Heart left ventricle (tissue), 13 donors: ENCODE data around the gene PPP1R14C.

Experiments
- CTCF ChIP-seq, 12 donors: fragments of 200-600 bp; sonication (generic) in 4 of 12; IDR thresholded peaks; one replicate each; pipeline versions ENCODE4 v1.5.0 to v1.8.0; 2018 to 2022; ENCODE audit warnings: antibody characterized with exemption in 12 of 12, mild to moderate bottlenecking in 5 of 12
- POLR2A ChIP-seq, 2 donors: fragments of 450-650 bp; IDR thresholded peaks; one replicate each; pipeline ENCODE4 v1.6.1; 2017; ENCODE audit warnings: antibody characterized with exemption in 2 of 2, mild to moderate bottlenecking in 2 of 2, moderate library complexity in 2 of 2
- donor health status: ischemic (EF 13 %, LVEDD 7.1; RV severe dilation, severe dysfunction).
- donor health status: DM: no; HTN: yes; CAD: no.
- donor health status: DM: no; HTN: no; CAD: no.
- donor health status: ischemic (EF 25% LVEDD 6.9; RV normal size, moderate dysfunction).
- donor health status: ischemic (EF 25% LVEDD 5.7; RV mildly dilated, moderate dysfunction).
- donor health status: ischemic (EF 35%, LVEDD 5.7; RV mildly dilated, moderate dysfunction).
- donor health status: nonischemic (EF 11% LVEDD 7.7; RV severe dilation, severe dysfunction).
- donor health status: DM: yes; HTN: yes; CAD: no.
- donor health status: PGD.
- donor health status: ischemic (EF 29% LVEDD 5.4; RV normal size, mild dysfunction).
- donor health status: nonischemic (EF 23%, LVEDD 6.1; RV moderate dilation, normal function).

DNA sequence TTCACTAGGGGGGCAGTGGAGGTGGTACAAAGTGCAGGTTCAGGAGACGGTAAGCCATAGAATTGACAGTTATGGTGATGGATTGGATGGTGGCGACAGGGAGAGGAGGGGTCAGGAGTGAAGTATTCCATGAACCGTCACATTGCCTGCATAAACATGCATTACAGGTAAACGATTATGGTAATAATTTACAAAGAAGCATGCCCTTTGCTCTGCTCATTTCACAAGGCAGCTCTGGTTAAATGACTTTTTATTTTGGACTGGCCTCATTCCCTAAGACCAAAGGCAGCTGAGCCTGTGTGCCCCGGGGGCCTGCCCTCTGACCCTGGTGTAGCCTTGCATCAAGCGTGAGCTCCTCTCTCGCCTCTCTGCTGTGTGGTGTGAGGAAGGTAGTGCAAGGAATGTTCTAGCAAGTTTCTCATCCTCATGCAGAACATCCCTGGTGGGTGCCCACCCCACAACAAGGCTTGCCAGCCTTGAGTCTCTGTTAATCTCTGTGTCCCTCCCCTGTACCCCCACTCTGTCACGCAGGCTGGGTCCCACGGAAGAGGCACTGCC lies 59.0 kb downstream of the PPP1R14C start:
- TF ChIP-seq POLR2A (IDR thresholded peaks at IDR 0.05) (no peak), CTCF (IDR thresholded peaks at IDR 0.05) (no peak)
